ENCODE results near the gene DAP. TPM values are rescaled to one million over a fixed set of nuclear protein-coding genes. Genes with fewer than 3 reads are reported as not detected.

Gene DAP
- total and polyA plus RNA-seq, 10 of the 15 experiments (the other 5 are each of a cell fraction or from before 2014, with no cell fraction given): 12.9 to 130 (median 49.9) TPM

DNA sequence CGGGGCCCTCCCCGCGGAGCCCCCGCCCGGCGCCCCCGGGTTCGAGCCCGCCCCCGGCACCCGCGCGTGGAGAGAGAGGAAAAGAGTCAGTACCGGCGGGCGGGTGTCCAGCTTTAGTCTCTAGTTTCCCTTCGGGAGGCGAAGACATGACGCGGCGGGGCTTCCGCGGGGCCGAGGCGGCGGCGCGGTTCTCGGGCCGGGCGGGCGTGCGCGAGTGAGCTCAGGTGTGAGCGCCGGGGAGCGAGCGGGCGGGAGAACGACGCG is 181 bp downstream of the DAP start (continued):
- TF ChIP-seq, protein P1, sequence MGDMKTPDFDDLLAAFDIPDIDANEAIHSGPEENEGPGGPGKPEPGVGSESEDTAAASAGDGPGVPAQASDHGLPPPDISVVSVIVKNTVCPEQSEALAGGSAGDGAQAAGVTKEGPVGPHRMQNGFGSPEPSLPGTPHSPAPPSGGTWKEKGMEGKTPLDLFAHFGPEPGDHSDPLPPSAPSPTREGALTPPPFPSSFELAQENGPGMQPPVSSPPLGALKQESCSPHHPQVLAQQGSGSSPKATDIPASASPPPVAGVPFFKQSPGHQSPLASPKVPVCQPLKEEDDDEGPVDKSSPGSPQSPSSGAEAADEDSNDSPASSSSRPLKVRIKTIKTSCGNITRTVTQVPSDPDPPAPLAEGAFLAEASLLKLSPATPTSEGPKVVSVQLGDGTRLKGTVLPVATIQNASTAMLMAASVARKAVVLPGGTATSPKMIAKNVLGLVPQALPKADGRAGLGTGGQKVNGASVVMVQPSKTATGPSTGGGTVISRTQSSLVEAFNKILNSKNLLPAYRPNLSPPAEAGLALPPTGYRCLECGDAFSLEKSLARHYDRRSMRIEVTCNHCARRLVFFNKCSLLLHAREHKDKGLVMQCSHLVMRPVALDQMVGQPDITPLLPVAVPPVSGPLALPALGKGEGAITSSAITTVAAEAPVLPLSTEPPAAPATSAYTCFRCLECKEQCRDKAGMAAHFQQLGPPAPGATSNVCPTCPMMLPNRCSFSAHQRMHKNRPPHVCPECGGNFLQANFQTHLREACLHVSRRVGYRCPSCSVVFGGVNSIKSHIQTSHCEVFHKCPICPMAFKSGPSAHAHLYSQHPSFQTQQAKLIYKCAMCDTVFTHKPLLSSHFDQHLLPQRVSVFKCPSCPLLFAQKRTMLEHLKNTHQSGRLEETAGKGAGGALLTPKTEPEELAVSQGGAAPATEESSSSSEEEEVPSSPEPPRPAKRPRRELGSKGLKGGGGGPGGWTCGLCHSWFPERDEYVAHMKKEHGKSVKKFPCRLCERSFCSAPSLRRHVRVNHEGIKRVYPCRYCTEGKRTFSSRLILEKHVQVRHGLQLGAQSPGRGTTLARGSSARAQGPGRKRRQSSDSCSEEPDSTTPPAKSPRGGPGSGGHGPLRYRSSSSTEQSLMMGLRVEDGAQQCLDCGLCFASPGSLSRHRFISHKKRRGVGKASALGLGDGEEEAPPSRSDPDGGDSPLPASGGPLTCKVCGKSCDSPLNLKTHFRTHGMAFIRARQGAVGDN (IDR thresholded peaks at IDR 0.05): peak; percentile 63
- TF ChIP-seq ZNF384 (IDR thresholded peaks at IDR 0.05; ENCODE audit: borderline replicate concordance, low read depth, low read length) (no peak), PML (IDR thresholded peaks at IDR 0.05; ENCODE audit: low read length) (no peak), BCL11A (IDR thresholded peaks at IDR 0.05; ENCODE audit: low read depth, low read length) (no peak), RBBP5 (conservative IDR thresholded peaks at IDR 0.05) (no peak), LARP7 (IDR thresholded peaks at IDR 0.05) (peak; percentile 78; the same call in 1 of the 2 replicates), SMARCA5 (IDR thresholded peaks at IDR 0.05) (no peak; the same call in none of the 2 replicates), RAD21 (IDR thresholded peaks at IDR 0.05; ENCODE audit: insufficient read depth, low read depth, low read length) (no peak), WRNIP1 (IDR thresholded peaks at IDR 0.05; ENCODE audit: borderline replicate concordance, low read depth, low read length) (no peak), MTA3 (IDR thresholded peaks at IDR 0.05; ENCODE audit: borderline replicate concordance, low read length) (no peak), POLR2A (IDR thresholded peaks at IDR 0.05; ENCODE audit: low read depth, low read length) (peak; percentile 77), SMAD1 (IDR thresholded peaks at IDR 0.05; ENCODE audit: low read depth, partially characterized antibody) (no peak), NR2C1 (IDR thresholded peaks at IDR 0.05) (no peak), ZNF207 (IDR thresholded peaks at IDR 0.05; ENCODE audit: borderline replicate concordance) (no peak), YBX1 (IDR thresholded peaks at IDR 0.05) (no peak), PAX5 (IDR thresholded peaks at IDR 0.05; ENCODE audit: borderline replicate concordance, low read depth, low read length) (no peak), MEF2B (IDR thresholded peaks at IDR 0.05; ENCODE audit: partially characterized antibody, poor library complexity, severe bottlenecking) (no peak), NFIC (IDR thresholded peaks at IDR 0.05; ENCODE audit: low read depth, low read length) (no peak), HDAC6 (IDR thresholded peaks at IDR 0.05; ENCODE audit: unreplicated experiment) (no peak), TCF12 (IDR thresholded peaks at IDR 0.05; ENCODE audit: low read depth, low read length) (no peak), IRF4 (IDR thresholded peaks at IDR 0.05; ENCODE audit: low read depth, low read length) (no peak), FOXM1 (IDR thresholded peaks at IDR 0.05; ENCODE audit: low read depth, low read length) (no peak)
- TF ChIP-seq, protein P2, sequence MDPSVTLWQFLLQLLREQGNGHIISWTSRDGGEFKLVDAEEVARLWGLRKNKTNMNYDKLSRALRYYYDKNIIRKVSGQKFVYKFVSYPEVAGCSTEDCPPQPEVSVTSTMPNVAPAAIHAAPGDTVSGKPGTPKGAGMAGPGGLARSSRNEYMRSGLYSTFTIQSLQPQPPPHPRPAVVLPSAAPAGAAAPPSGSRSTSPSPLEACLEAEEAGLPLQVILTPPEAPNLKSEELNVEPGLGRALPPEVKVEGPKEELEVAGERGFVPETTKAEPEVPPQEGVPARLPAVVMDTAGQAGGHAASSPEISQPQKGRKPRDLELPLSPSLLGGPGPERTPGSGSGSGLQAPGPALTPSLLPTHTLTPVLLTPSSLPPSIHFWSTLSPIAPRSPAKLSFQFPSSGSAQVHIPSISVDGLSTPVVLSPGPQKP (IDR thresholded peaks at IDR 0.05; ENCODE audit: low read depth, low read length): no peak
- TF ChIP-seq, protein P3, sequence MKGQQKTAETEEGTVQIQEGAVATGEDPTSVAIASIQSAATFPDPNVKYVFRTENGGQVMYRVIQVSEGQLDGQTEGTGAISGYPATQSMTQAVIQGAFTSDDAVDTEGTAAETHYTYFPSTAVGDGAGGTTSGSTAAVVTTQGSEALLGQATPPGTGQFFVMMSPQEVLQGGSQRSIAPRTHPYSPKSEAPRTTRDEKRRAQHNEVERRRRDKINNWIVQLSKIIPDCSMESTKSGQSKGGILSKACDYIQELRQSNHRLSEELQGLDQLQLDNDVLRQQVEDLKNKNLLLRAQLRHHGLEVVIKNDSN (IDR thresholded peaks at IDR 0.05; ENCODE audit: borderline replicate concordance, extremely low read length, insufficient read depth, low read depth, low read length): no peak
- TF ChIP-seq, protein P4, sequence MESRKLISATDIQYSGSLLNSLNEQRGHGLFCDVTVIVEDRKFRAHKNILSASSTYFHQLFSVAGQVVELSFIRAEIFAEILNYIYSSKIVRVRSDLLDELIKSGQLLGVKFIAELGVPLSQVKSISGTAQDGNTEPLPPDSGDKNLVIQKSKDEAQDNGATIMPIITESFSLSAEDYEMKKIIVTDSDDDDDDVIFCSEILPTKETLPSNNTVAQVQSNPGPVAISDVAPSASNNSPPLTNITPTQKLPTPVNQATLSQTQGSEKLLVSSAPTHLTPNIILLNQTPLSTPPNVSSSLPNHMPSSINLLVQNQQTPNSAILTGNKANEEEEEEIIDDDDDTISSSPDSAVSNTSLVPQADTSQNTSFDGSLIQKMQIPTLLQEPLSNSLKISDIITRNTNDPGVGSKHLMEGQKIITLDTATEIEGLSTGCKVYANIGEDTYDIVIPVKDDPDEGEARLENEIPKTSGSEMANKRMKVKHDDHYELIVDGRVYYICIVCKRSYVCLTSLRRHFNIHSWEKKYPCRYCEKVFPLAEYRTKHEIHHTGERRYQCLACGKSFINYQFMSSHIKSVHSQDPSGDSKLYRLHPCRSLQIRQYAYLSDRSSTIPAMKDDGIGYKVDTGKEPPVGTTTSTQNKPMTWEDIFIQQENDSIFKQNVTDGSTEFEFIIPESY (IDR thresholded peaks at IDR 0.05): no peak
- TF ChIP-seq, protein P5, sequence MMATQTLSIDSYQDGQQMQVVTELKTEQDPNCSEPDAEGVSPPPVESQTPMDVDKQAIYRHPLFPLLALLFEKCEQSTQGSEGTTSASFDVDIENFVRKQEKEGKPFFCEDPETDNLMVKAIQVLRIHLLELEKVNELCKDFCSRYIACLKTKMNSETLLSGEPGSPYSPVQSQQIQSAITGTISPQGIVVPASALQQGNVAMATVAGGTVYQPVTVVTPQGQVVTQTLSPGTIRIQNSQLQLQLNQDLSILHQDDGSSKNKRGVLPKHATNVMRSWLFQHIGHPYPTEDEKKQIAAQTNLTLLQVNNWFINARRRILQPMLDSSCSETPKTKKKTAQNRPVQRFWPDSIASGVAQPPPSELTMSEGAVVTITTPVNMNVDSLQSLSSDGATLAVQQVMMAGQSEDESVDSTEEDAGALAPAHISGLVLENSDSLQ (IDR thresholded peaks at IDR 0.05): no peak

Data from GM12878 (cell line).